M059J (cell line): ENCODE measurements around the gene HS3ST5. TPM values are rescaled to one million over a fixed set of nuclear protein-coding genes. Genes with fewer than 3 reads are reported as not detected.
A peak's percentile ranks its signal among the peaks of the same experiment; 100 is the strongest.
"Not testable (repeated sequence)": the region's sequence is repeated elsewhere in the genome, so short reads cannot be mapped to it uniquely, and the experiment has no call there.

Experiments used
- DNase-seq: peaks from one replicate; pipeline ENCODE4 v3.0.0-alpha.2; 2012; ENCODE audit warnings: low read depth
- total RNA-seq: library from RNA; depleted of rRNA; stranded (reverse); fragments of >200 nt; shearing (Covaris generic); gene quantifications from 2 replicates; pipeline ENCODE4 v1.2.3, GENCODE V29; 2014

Gene HS3ST5
- total RNA-seq, 1 experiment from 2014 or later: not detected

DNA sequence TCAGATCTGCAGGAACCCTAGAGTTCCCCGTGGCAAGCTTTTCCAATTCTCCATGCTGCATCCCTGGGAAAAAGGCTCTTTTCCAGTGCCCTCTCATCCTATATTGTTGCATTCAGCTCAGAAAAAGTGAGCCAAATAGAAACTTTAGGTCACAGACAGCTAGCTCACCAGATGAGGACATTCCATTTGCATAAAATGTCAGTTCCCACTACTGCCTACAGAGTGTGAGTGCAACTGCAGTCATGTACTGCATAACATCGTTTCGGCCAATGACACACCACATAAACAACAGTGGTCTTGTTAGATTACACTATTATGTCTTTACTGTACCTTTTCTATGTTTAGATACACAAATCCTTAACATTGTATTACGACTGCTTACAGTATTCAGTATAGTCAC lies 8.6 kb downstream of the HS3ST5 start:
- no peak for DNase-seq

DNA sequence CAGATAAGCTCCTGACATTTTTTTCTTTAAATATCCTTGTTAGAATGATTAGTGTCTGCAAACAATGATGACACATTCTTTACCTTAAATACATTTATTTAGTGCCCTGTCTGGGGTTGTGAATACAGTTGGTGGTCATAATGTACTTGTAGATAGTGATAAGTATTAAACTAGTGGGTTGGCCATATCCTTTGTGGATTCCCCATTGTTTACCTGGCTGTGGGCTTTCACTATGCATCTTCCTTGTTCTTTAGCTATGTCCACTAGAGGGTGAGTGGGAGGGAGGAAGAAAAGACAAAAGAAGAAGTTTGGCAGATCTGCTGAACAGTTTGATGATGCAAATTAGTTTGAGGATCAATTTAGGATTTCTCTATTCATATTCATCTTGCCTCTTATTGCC lies 15.7 kb downstream of the HS3ST5 start:
- no peak for DNase-seq

DNA sequence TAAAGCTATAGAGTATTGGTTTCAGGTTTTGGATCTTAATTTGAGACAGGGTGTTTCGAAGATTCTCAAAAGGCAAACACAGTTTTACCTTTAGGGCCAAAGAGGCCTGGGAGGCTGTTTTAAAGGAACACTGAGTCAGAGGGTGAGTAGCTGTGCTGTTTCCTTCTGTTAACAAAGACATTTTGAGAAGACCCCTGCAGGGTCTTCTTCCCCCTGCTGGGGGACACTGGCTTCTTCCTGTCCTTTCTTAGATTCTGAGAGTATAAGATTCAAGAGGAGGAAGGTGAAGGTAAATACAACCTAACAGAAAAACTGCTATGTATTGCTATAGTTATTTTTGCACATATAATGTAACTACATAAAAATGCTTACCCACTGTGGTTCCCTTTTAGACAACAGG lies 19.0 kb downstream of the HS3ST5 start:
- DNase-seq: no peak

DNA sequence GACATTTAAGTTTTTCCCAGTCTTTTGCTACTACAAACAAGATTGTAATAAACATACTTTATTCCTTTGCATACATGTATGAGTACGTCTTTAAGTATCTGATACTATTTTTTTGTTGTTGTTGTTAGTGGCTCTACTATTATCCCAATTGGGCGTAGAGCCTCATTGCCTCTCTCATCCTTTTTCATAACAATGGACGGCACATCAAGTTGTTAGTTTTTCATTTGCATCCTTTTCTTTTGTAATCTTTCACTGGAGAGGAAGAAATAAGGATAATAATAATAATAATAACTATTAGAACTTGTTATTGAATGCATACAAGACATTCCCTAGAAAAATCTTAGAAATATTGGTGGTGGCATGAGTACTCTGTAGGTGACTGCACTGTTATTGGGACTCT lies 23.1 kb downstream of the HS3ST5 start:
- DNase-seq: no peak

DNA sequence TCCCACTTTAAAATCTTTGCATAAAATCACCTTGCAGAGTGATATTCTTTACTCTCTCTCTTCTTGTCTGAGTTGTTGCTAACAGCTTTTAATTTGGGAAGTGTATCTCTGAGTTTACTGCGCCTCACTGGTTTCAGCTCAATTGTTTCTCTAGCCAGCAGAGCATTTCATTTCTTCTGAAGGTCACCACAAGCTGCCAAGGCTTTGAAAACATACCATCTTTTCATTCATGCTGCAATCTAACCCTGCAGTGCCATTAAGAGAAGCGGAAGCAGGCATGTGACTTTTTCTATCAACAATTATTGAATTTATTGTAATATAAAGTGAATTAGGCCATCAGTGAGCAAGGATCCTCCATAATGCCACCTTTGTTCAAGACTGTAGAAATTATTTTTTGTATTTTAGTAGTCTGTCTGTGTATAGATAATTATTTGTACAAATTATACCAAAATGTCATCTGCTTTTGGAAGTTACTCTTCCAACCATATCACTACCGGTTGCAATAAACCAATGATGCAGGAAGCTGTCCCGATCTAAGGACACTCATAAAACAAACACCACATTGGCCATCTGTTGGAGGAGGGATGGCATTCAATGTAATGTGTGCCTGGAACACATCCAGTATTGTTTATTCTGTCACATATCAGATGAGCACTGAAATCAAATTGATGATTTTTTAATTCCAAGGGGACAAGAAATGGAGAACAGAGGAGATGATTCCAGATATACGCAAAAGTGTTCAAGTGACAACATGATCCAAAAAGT lies 26.8 kb downstream of the HS3ST5 start:
- DNase-seq: no peak

DNA sequence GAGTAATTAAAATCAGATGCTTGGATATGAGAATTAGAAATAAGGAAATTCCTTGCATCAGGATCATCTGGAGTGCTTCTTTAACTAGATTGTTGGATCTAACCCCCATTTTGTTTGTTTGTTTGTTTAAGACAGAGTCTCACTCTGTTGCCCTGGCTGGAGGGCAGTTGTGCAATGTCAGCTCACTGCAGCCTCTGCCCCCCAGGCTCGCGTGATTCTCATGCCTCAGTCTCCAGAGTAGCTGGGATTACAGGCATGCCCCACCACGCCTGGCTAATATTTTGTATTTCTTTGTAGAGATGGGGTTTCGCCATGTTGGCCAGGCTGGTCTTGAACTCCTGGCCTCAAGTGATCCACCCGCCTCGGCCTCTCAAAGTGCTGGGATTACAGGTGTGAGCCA lies 29.0 kb downstream of the HS3ST5 start:
- not testable (repeated sequence) for DNase-seq

DNA sequence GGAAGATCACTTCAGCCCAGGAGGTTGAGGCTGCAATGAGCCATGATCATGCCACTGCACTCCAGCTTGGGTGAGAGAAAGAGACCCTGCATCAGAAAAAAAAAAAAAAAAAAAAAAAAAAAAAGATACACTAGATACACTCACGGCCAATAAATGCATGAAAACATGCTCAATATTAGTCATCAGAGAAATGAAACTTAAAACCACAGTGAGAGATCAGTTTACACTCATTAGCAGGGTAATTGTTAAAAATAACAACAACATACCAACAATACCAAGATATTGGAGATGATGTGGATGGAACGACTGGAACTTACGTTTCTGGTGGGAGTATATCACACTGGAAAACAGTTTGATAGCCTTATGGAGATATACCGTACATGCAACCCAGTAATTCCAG lies 29.9 kb downstream of the HS3ST5 start:
- DNase-seq: peak; percentile 9

DNA sequence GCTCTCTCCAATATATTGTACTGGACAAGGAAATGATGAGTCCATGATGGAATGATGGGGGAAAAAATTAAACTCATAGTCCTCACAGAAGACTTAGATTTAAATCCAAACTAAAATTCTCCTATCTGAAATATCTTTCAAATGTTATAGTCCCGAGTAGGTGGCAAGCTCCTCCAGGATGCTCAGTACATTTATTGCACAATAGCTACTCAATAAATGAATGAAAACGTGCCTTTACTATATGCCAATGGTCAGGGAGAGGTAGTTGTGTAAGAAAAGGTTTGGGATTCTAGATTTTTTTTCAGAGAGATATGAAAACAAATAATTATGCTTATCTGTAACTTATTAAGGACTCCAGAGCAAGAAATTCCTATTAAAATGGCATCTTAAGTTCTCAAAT lies 32.8 kb downstream of the HS3ST5 start:
- DNase-seq: no peak

DNA sequence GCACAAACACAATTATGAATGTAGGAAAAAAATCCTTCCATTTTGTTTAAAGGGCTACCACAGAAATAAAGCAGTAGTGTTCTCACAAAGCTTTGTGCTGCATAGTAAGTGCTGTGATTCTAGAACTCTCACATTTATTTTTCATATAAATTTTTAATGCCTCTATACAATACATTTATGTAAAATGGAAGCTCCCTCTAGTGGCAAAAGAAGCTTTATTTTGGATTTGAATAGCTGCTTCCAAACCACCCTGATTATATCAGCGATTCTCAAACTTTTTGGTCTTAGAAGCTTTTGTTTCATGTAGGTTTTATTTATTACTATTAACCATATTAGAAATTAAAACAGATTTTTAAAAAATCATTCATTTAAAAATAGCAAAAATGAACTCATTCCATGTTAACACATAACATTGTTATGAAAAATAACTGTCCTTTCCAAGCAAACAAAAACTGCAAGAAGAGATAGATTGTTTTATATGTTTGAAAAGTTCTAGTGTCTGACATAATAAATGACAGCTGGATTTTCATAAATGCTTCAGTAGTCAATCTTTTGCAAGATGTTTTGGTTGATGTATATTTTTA lies 38.4 kb downstream of the HS3ST5 start:
- DNase-seq: peak; percentile 32

DNA sequence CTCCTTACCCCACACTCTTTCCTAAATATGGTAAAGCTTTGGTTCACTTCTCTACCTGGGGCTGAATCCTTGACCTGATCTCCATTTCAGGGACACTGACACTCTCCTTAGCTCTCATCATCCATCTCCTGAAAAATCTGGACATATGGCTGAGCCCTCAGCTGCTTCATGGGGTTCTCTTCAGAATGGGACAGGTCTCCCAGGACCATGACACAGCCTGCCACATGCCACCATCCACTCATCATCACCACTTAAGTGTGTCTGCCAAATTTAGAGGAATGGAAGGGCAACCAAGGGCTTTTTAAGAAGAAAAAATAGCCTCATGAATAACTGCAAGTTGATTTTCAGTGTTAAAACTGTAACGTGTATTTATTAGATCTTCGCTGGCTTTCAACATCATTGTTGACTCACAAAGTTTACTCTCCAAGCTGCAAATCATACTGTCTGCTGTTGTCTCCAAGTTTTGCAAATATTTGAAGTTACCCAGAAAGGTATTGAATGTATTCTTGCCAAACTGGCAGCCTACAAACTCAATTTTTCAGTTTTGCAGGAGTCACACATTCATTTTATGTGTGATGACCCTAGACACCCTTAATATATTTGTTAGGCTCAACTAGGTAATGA lies 41.1 kb downstream of the HS3ST5 start:
- no peak for DNase-seq

DNA sequence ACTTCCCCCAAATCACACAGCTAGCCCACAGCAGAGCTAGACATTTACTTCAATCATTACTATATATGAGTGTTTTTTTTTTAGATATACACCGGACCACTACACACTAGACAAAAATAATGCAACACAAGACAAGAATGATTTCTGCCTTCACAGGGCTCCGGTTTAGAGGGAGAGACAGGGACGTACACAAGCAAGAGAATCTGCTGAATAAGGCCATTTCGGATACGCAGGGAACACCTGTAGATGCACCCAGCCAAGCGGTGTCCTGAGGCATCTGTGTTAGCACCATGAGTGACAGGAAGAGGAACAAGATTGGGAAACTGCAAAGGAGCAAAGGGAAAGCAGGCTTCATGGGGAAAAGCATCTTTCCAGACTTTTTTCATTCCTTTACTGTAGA lies 45.7 kb downstream of the HS3ST5 start:
- DNase-seq: no peak

DNA sequence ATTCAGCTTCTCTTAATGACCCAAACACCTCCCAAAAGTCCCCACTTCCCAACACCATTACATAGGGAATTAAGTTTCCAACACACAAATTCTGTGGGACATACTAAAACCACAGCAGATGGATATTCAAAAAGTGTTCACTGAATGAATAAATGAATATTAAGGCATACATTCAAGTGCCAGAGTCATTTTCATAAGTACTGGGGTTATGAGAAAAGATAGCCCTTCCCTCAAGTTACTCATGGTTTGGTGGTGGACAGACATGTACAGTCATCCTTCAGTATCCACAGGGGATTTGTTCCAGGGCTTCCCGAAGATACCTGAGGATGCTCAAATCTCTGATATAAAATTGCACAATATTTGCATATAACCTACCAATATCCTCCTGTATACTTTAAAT lies 50.4 kb downstream of the HS3ST5 start:
- no peak for DNase-seq

DNA sequence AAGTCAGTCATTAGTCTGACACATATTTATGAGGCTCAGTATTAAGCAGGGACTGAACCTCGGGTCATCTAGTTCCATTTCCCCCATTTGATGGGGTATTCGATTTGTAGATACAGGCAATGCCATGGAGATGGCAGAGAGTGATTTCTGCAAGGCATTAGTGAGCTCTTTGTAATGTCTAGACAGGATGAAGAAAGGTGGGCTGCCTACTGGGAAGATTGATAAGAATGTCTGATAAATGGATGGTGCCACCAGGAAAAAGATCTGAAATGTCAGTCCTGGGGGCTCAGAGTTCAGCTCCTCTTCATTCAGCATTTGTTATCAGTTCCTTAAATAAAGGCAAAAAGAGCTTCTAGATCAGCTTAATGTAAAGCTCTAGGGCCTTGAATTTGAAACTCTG lies 51.4 kb downstream of the HS3ST5 start:
- DNase-seq: no peak

DNA sequence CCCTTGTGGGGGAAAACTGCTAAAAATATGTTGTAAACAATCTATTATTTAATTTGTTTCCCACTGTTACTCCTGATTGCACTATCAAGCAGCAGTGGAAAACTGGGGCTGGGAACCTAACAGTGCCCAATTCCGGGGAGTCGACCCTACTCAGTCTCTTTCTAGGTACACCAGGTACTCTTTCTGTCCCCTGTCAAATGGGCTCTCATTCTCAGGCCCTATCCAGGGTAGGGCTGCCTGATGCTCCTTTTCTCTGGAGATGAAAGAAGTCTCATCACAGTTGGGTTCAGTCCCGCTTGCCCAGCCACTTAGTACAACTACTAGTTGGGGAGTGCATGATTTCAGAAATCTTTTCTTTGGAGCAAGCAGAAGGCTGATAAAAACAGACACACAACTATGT lies 52.0 kb downstream of the HS3ST5 start:
- no peak for DNase-seq

DNA sequence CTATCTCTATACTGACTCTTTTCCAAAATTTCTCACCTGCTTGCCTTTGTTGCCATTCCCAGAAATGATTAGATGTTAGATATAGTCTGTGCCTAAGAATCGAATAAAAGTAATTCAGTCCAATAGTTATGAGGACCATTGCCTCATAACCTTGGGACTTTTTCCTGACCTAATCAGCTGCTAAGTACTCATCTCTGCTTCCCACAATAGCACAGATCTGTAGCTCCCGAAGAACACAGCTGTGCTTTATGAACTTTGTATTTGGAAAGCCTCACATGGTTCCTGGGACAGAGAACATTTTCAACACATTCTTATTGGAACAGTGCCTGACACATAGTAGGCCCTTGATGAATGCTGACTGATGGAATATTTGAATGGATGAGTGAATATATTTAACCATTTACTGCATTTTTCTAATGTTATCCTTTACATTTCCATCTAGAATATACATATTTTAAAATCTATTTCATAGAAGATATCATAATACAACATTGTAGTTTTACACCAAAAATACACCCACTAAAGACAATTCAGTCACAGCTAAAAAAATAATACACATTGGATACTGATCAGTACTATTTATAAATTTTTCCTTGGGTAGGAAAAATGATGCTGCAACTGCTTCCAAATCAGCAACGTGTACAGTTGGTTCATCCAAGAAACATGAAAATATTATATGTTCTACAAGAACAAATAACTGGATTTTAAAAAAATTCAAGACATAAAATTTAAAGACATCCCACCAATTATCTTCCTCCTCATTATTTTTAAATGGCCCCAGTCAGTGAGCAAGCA lies 53.9 kb downstream of the HS3ST5 start:
- DNase-seq: no peak

DNA sequence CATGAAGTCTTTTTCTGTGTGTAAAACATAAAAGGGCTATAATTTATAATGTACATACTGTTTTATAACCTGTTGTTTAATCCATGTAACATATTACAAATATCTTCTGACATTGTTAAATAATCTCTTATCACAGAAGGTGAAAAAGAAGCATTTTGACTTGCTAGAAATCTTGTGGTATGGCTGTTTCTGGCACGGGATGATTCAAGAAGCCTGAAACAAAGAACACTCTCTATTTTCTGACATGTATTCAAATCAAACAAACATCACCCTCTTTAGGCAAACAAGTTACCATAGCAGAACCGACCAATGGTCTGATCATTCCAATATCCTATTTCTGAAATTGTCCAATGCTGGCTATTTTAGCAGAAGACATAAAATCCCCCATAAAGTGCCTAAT lies 55.4 kb downstream of the HS3ST5 start:
- no peak for DNase-seq

DNA sequence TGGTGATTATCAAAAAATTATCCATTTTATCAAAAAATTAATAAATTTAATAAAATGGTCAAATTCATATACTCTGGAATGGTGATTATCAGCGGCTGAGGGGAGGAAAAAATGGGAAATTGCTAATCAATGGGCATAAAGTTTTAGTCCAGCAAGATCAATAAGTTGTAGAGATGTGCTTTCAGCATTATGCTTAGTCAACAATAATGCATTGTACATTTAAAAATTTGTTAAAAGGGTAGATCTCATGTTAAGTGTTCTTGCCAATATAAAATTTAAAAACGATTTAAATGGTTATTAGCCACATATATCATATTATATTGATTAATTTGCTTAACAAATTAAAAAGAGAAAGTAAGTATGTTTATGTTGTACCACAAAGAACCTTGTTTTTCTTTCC lies 56.6 kb downstream of the HS3ST5 start:
- no peak for DNase-seq

DNA sequence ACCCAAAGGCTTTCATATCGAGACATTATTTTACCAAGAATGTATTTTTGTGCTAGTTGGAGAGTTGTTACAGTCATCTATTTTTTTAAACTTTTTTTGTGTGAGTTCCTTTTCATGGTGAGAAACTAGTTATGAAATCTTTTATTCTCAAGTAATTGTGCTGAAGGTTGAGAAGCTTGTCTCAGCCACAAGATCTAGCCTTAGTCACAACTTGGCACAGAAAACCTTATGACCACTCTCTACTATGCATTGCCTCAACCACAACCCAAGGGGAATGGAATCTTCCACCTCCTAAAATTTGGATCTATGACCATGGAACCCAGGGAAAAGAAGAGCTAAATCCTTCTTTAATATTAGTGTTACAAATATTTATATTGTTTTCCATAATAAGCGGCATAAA lies 58.5 kb downstream of the HS3ST5 start:
- peak; percentile 30 for DNase-seq

DNA sequence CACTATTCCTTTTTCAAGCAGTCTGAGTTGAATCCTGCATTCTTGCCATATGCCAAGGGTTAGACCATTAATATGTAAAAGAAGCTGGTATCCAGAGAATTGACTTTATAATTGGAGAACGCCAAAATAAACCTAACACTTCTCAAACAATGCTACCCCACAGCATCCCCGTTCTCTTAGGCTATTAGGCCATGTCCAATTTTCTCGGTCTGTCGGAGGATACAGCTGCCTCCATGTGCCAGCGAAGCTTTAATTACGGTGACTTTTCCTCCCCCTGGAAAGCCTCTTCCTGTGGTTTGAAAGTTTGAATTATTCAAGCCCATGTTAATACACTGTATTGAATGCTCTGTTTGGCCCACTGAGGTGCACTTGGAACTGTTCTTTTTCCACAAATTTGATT lies 60.5 kb downstream of the HS3ST5 start:
- DNase-seq: no peak

DNA sequence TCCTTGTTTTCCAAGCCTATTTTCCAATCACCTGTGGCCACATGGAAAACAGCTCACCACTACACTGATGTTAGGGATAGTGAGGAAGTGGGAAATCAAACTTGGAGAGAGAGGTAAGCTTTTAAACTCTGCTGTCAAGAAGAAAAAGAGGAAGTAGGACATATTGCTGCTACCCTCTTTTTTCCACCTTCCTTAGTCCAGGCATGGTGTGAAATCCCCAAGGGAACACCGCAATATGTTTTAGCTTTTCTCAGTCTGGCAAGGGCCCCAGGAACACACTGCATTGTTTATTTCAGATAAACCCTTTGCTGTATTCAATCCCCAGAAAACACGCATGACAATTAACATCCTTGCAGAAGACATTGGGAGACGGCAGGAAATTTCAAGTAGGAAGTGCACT lies 61.3 kb downstream of the HS3ST5 start:
- DNase-seq: no peak

DNA sequence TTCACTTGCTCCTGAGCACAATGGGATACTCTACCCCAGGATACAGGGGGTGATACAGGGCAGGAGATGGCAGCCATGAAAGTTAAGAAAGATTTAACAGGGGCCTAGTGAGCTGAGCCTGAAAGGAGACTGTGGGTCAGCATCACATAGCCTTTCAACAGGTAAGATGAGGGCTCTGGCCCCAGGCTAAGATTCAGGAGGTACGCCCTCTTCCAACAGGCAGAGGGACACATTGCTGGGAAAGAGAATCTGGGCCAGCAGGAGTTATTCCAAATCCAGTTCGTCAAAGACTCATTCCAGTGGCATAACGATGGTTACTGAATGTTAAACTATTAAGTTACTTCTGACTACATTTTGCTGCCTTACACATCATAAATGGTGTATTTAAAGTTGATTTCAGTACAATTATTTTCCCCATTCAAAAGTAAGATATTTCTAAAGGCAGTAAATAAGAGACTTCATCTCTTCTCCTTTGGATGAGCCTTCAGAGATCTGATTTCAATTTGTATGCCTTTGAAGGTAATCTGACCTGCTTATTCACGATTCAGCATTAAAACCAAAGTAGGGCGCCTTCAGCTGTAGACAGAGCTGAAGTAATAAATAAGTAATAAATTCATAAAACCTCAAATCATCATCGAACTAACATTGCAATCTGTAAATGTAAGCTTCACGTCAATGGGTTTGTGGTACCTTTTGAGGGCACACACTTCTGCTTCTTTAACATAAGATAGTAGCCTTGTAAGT lies 62.4 kb downstream of the HS3ST5 start:
- no peak for DNase-seq

DNA sequence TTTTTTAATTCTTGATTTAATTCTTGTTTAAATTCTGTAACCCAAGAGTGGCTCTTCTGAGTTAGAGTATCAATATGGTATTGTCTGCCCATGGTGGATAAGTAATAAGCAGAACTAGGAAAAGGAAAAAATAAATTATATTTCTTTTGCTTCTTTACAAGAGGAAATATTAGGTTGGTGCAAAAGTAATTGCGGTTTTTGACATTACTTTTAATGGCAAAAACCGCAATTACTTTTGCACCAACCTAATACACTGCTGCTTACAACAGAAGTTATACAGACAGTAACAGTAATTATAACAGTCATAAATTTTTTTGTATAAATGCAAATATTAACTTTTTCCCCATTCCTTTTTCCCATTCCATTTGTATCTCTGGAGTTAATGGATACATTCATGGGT lies 65.6 kb downstream of the HS3ST5 start:
- no peak for DNase-seq
